Hypothalamus (tissue), 51 donors: ENCODE measurements around the gene DOC2B.

Experiments
- DNase-seq, 51 donors: peaks; one replicate each; lab custom pipeline; 2025; lab: John Stamatoyannopoulos, UW

Gene DOC2B

DNA sequence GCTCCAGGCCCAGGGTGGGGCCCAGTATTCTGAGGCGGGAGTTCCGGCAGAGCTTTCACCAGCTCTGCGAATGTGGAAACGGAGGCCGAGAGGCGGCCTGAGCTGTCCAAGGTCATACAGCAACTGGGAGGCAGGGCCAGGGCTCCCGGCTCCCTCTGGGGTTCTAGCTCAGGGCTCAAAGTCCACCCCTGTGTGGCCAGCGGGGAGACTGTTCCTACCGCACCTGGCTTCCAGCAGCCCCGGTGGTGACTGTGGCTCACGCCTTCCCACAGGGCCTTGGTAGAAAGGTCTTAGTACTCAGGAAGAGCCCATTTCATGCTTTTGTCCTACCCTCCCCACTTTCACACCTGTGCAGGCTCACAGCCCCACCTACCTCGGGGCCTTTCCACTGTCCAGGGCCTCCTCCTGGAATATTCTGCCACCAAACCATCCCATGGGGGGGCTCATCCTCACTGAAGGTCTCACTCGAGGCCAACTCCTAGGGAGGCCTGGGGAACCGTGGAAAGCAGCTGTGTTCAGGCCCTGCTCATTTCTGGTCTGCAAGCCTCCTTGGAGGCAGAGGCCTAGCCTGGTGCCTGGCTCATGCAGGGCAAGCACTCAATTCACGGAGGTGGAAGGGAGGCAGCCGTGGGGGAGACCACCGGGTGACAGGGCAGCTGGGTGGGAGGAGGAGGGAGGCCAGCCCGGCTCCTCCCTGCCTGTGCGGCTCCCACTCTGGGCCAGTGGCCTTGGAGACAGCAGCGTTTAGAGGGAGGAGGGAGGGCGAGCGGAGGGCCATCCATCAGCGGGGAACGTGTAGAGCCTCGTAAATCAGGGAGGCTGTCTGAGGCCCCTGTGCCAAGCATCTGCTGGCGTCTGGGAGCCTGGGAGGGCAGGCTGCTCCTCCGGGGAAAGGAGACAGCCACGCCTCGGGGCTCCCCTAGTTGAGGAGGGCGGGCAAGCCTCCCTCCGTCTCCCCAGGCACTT lies 12.7 kb upstream of the DOC2B start:
- peak in 23 of 51 donors; percentile 13 to 66 (median 42) for DNase-seq

- no peak for DNase-seq
Observed at GRCh38 chr17:193426-193810, 12.0 kb upstream of the DOC2B start.

DNA sequence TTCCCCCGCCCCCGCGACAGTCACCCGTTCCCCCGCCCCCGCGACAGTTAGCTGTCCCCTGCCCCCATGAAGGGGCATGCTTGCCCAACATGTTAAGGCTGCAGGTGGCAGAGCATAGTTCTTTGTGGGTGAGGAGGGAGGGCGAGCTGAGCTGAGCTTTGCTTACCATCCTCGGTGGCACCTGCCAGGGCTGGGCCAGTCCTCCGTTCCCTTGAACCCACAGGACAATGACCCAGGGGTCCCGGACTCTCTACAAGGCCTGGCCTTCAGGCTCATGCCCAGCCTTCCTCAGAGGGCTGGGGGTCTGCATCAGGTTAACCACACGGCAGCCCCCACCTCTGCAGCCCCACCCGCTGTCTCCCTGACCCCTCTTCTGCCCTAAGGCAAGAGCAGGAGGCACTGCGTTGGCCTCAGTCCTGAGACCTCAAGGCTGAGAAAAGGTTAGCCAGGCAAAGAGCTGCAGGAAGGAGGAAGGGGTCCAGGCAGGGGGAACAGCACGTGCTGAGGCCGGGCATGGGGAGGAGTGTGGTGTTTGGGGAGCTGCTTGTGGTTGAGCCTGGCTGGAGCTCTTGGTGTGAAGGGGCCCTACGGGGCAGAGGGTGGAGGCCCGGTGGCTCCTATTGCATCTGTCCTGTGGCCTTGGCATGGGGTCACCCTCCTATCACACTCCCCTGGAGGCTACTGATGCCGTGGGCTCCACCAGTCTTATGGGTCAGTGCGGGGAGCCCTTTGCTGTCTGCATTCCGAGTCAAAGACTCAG lies 11.4 kb upstream of the DOC2B start:
- DNase-seq: no peak

DNA sequence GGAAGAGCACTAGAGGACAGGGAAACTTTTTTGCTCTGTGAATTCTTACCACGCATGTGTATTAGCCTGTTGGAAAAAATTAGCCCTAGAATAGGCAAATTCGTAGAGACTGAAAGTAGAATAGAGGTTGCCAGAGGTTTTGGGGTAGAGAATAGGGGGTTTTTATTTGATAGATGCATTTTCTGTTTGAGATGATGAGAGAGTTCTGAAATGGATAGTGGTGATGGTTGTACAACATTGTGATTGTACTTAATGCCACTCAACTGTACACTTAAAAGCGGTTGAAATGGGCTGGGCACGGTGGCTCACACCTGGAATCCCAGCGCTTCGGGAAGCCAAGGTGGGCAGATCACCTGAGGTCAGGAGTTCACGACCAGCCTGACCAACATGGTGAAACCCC lies 8.0 kb upstream of the DOC2B start:
- DNase-seq: no peak

DNA sequence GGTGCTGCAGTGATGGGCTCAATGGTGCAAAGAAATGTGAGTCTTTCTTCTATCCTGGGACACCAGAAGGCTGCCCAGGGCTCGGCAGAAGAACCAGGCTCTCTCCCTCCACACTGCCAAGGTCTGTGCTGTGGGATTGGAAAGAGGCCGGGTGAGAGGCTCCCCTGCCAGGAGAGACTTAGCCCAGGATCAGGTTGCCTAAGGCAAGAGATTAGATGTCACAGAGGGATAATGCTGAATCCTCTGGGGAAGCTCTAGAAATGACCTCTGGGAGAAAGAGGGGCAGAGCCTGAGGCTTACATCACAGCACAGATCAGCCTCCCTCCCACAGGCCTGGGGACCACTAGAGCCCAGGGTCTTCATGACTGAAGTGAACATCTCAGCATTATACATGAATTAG lies 5.7 kb upstream of the DOC2B start:
- no peak for DNase-seq

GRCh38 chr17:185445-186138 lies 4.1 kb upstream of the DOC2B start:
- DNase-seq: no peak

DNA sequence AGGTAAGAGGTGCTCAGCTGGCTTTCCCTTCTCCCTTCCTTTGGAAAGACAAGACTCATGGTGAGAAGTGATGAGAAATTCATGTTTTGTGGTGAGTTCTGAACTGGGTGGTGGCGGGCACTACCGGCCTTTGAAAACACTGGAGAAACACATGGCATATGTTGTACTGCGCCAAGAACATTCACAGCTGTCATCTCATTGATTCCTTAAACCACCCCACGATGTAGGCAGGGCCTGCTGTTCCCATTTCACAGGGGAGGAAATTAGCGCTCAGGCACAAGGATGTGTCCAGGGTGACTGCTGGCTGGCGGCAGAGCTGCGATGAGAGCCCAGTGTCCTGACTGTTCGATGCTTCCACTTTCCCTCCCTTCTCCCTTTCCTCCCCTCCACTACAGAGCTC lies 1.6 kb upstream of the DOC2B start:
- DNase-seq: no peak

DNA sequence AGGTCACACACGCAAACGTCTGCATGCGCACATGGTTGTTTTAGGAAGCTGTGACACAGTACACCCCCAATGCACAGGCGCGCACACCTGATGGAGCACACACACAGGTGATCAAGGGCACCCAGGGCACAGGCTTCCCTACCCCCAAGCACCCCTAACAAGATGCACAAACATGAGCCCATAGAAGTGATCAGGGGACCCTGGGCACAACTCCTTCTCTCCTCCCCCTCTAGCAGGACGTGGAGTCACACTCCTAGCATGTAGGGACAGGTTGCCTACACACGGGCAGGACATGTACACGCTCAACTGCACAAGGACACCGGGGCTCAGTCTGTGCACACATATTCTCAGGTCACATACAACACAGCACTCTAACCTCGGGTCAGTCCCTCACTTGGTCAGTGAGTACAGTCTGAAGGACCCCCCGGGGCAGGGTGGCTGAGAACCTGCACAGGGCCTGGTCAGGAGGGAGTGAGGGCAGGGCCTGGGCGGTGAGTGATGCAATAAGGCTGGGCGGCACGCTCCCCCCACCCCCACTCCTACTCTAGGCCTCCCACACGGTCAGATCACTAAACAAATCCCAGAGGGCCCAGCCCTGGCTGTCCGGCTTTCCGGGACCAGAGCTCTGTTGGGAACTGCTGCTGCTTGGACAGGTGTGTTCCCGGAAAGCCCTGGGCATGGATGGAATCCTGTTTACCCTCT lies 751 bp upstream of the DOC2B start:
- DNase-seq: no peak

DNA sequence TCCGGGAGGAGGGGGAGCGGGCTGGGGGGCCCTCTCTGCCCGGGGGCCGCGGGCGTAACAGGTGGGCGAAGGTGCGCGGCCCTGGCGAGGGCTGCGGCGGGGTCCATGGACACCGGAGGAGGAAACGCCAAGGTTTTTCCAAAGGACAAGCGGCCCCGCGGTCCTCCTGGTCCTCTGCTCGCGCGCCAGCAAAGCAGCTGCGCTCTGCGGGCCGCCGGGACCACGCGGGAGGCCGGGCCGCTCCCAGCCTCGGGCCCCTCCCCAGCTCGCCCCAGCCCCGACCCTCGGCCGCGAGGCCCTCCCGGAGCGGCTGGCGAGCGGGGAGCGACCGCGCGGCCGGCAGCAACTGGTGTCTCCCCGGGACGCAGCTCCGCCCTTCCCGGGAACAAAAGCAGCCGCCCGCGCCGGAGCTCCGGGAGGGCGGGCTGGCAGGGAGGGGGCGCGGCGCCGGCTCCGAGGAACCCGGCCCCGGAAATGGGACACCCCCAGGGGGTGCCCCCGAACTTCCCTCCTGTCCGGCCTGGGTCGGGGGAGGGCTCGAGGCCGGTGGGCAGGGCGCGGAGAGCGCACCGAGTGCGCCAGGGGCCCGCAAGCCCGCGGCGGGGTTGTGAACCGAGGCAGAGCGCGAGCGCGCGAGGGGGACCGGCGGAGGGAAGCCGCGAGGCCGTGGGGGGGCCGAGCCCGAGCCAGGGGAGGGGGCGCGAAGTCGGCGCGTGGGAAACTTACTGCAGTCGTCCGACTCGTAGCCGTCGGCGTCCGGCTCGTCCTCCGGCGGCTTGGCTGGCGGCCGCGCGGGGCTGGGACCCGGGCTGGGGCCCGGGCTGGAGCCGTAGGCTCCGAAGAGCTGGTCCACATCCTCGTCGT lies 837 bp downstream of the DOC2B start:
- peak in 7 of 51 donors; percentile 12 to 39 (median 29) for DNase-seq

DNA sequence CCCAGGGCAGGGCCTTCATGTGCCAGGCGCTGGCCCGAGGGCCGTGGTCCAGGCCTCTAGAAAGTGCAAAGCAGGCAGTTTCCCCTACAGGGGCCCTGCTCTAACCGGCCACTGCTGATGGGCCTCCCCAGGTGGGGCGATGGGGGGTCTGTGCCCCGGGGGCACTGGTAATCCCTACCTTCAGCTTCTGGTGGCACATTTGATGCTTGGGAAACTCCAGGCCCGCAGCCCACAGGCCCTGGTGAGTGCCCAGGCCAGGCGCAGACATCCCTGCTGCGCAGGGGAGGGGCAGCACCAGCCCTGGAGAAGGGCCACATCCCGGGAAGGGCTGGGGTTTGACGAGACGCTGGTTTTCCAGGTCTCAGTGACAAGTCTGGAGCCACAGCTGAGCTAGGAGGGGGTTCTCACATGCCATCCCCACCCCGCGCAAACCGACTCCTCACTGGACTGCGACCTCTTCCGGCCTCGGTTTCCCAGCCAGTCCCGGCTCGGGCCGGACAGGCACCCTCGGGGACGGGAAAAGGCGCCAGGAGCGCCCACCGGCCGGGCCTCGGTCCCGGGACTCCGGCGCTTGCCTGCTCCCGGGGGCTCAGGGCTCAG lies 1.6 kb downstream of the DOC2B start:
- DNase-seq: peak in 8 of 51 donors; percentile 4 to 45 (median 28)

- DNase-seq: no peak
Observed at GRCh38 chr17:179066-179432, 2.4 kb downstream of the DOC2B start.

- DNase-seq: no peak
Observed at GRCh38 chr17:178292-179065, 3.0 kb downstream of the DOC2B start.

DNA sequence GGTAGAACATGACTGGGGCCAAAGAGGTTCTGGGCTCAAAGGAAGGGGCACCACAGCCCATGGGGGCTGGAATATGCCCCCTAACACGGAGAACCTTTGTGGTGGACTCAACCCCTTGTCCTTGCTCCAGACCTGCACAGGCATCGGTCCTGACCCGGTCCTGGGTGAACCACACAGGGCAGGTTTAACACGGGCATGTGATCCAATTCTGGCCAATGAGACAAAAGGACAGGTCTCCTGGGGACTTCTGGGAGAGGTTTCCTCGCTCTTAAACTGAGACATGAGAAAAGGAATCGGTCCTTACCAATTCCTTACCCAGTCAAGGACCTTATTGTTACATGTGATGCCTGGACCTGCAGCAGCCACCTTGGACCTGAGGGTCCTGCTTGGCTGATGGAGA lies 3.7 kb downstream of the DOC2B start:
- DNase-seq: no peak

- DNase-seq: no peak
Observed at GRCh38 chr17:177155-177554, 4.3 kb downstream of the DOC2B start.

DNA sequence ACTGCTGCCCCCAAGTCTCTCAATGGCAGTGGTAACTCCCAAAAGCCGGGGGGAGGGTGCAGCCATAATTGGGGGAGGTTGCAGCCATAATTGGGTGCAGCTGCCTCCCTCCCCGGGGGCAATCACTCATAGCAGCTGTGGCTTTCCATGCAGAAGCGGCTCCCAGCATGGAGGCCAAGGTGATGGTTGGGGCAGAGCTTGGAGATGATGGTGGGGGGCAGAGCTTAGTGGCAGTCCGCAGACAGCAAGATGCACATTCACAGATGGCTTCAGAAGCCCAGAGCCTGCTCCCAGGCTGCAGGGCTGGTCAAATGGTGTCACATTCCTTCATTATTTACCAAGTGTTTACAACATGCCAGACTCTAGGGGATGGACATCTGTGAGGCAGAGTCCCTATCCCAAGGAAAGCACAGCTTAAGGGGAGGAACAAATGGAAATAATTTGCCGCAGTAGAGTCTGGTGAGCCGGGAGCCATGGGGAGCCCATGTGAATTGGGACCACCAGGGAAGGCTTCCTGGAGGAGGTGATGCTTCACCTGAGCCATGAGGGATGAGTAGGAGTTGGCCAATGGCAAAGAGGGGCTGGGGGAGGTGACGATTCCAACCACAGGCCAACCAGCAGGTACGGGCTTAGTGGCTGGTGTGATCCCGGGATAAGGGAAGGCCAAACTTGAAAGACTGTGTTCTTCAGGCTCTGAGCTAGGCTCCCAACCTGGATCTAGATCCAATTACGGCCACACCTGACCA lies 8.1 kb downstream of the DOC2B start:
- no peak for DNase-seq

DNA sequence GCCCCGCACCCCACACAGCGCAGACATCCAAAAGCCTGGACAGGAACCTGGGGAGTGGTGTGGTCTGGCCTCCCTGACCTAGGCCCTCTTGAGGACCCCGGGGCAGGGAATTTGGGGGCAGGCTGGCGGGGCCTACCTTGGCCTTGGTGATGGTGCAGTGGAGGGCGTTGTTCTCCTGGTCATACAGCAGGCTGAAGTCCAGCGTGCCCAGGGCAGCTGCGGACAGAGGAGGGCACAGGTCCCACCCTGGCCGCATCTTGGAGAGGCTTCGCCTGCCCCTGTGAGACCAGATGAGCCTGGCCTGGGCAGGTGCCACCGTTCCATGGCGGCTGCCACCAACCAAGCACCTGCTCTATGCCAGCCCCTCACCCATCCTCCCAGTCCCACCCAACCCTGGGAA lies 9.0 kb downstream of the DOC2B start:
- no peak for DNase-seq

- no peak for DNase-seq
Observed at GRCh38 chr17:171871-172270, 9.6 kb downstream of the DOC2B start.
